ENCODE measurements around the gene GLB1L2.

DNA sequence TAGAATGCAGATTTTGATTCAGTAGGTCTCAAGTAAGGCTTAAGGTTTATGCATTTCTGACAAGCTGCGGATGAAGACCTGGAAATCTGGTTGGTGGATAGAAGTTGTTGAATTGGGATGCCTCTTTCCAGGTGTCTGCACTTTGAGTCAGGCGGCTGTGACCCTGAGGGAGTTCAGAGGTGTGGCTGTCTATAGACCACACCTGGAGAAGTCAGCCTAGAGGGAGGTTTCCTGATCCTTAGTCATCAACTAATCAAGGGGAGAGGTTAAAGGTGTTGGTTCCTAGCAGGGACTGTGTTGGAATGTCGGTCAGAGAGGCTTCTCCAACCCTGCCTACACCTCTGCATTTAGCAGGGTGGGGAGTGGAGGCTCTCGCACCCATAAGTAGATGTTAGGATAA, 8.0 kb downstream of the GLB1L2 start:
- TF ChIP-seq, protein P1, sequence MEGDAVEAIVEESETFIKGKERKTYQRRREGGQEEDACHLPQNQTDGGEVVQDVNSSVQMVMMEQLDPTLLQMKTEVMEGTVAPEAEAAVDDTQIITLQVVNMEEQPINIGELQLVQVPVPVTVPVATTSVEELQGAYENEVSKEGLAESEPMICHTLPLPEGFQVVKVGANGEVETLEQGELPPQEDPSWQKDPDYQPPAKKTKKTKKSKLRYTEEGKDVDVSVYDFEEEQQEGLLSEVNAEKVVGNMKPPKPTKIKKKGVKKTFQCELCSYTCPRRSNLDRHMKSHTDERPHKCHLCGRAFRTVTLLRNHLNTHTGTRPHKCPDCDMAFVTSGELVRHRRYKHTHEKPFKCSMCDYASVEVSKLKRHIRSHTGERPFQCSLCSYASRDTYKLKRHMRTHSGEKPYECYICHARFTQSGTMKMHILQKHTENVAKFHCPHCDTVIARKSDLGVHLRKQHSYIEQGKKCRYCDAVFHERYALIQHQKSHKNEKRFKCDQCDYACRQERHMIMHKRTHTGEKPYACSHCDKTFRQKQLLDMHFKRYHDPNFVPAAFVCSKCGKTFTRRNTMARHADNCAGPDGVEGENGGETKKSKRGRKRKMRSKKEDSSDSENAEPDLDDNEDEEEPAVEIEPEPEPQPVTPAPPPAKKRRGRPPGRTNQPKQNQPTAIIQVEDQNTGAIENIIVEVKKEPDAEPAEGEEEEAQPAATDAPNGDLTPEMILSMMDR (IDR thresholded peaks at IDR 0.05; ENCODE audit: low read depth, low read length) = no peak
- TF ChIP-seq MYC (IDR thresholded peaks at IDR 0.05; ENCODE audit: low read depth, low read length) = no peak

All from NB4 (cell line).